ENCODE measurements around the gene RBM39. TPM values are rescaled to one million over a fixed set of nuclear protein-coding genes. Genes with fewer than 3 reads are reported as not detected.

The RBM39 gene
- total RNA-seq, 1 experiment from 2014 or later: 347 TPM

- H3K27me3 Mint-ChIP-seq (ENCODE audit: low read depth): no peaks in the 10 kb centered on the region
- H3K27me3 ChIP-seq (ENCODE audit: insufficient read depth, low read length): no peaks in the 10 kb centered on the region
- WGBS (ENCODE audit: extremely low coverage, insufficient read length, low lambda C conversion rate): no CpG with 5 or more reads among the region's 2 CpGs
Observed at GRCh38 chr20:35662551-35662950, 79.5 kb downstream of the RBM39 start.

More at GRCh38 chr20:35662551-35662950, 79.5 kb downstream of the RBM39 start:
- no peak for TF ChIP-seq CTCF (conservative IDR thresholded peaks at IDR 0.05)
- Histone ChIP-seq H3K4me1 (ENCODE audit: insufficient read depth, low read length) (no peaks in the 10 kb centered on the region; the same call in 1 of the 2 replicates), H3K56ac (ENCODE audit: insufficient read length, low read depth, low read length) (no peak overlapping the region), H3K23ac (ENCODE audit: insufficient read length, low read depth, low read length) (no peak overlapping the region), H3K9ac (ENCODE audit: extremely low read depth, insufficient read length, low read length) (peak overlapping the region; percentile 38), H2AFZ (ENCODE audit: low read length) (no peak overlapping the region), H3K27ac (ENCODE audit: insufficient read length, low read depth, low read length) (no peak overlapping the region), H2BK5ac (ENCODE audit: insufficient read length, low read length) (no peak overlapping the region), H3K23me2 (ENCODE audit: insufficient read length, low read depth, low read length, poor library complexity, severe bottlenecking) (peaks cover 9% of the 10 kb centered on the region), H4K20me1 (ENCODE audit: control insufficient read depth, insufficient read depth, insufficient read length) (no peaks in the 10 kb centered on the region), H2BK20ac (ENCODE audit: low read depth, low read length, poor library complexity, severe bottlenecking) (no peak overlapping the region), H3K79me1 (ENCODE audit: insufficient read depth, low read depth, low read length, poor library complexity, severe bottlenecking) (no peaks in the 10 kb centered on the region), H2AK5ac (ENCODE audit: insufficient read length, low read length) (no peak overlapping the region), H2BK120ac (ENCODE audit: low read depth, low read length, poor library complexity, severe bottlenecking) (no peak overlapping the region), H3K4me2 (ENCODE audit: insufficient read depth, insufficient read length, low read length) (peak overlapping the region; percentile 88), H3K14ac (ENCODE audit: insufficient read depth, low read length) (no peak overlapping the region), H3K79me2 (ENCODE audit: insufficient read depth, low read length) (peaks cover 57% of the 10 kb centered on the region), H2BK15ac (ENCODE audit: low read depth, low read length) (no peak overlapping the region), H3K4ac (ENCODE audit: low read depth, low read length) (no peak overlapping the region), H2BK12ac (ENCODE audit: insufficient read length, low read depth, low read length) (no peak overlapping the region), H4K5ac (ENCODE audit: insufficient read length, low read depth, low read length) (no peak overlapping the region), H3K18ac (ENCODE audit: insufficient read length, low read depth, low read length) (no peak overlapping the region), H3T11ph (ENCODE audit: low read length) (no peak overlapping the region), H4K91ac (ENCODE audit: insufficient read length, low read depth, low read length) (no peak overlapping the region), H4K8ac (replicated peaks; ENCODE audit: insufficient read length, low read depth, low read length) (no peak overlapping the region), H3K9me3 (ENCODE audit: control insufficient read depth, low read depth, low read length) (no peaks in the 10 kb centered on the region)
- H3K27ac Mint-ChIP-seq: no peak overlapping the region
- DNase-seq: no peak
- H3K4me1 Mint-ChIP-seq: peaks cover 40 to 44% of the 10 kb centered on the region in 2 experiments
- no peaks in the 10 kb centered on the region; a peak in 1 of 5 replicates for H3K9me3 Mint-ChIP-seq
- H3K36me3 Mint-ChIP-seq (ENCODE audit: insufficient read depth in 1 of 3, low read depth in 3 of 3): peaks cover 0 to 2% (median 2%) of the 10 kb centered on the region in 3 experiments; a peak in 3 of 7 replicates
- H3K4me3 Mint-ChIP-seq: peak overlapping the region; percentile 96 to 99

Data from H9 (cell line).